Activated naive CD4-positive, alpha-beta T cell treated with anti-CD3 and anti-CD28 coated beads for 36 hours (primary cell): ENCODE measurements around the gene VPS11. TPM values are rescaled to one million over a fixed set of nuclear protein-coding genes. Genes with fewer than 3 reads are reported as not detected.

Experiments used
- microRNA-seq: library from miRNA; unstranded; fragments of <30 nt; microRNA quantifications from one replicate; pipeline ENCODE4 v1.2.0, GENCODE V29; 2022; ENCODE audit warnings: borderline microRNAs expressed, borderline replicate concordance
- total RNA-seq, 2 experiments: library from RNA; stranded (reverse); gene quantifications; one replicate each; pipeline ENCODE4 v1.2.3, GENCODE V29; 2021

VPS11 gene
- total RNA-seq, 2 experiments from 2014 or later = 16.9 to 19.5 TPM

Small RNA genes lying within 50 kb of the gene (microRNA-seq; reads per million reads assigned to microRNA genes)
- gene MIR3656 = not detected

Other genes with a start within 250 kb of the VPS11 start
- 10 to 100 TPM; 25.6 to 26.1 TPM for gene CXCR5, start 183.9 kb upstream of the VPS11 start, total RNA-seq
- gene BCL9L, start 141.9 kb upstream of the VPS11 start, total RNA-seq = 10 to 100 TPM; 33.3 to 36.1 TPM
- under 1 TPM; 0.25 to 0.45 TPM for gene UPK2, start 111.5 kb upstream of the VPS11 start, total RNA-seq
- not detected for gene FOXR1, start 96.1 kb upstream of the VPS11 start, total RNA-seq
- gene CENATAC, start 69.7 kb upstream of the VPS11 start, total RNA-seq = 10 to 100 TPM; 17.4 to 18.0 TPM
- gene RPS25, start 49.5 kb upstream of the VPS11 start, total RNA-seq = 1,000 to 10,000 TPM; 2,183 to 2,206 TPM
- gene TRAPPC4, start 49.1 kb upstream of the VPS11 start, total RNA-seq = 10 to 100 TPM; 66.4 to 69.9 TPM
- gene SLC37A4, start 36.9 kb upstream of the VPS11 start, total RNA-seq = 10 to 100 TPM; 28.3 to 30.3 TPM
- 100 to 1,000 TPM; 108 to 116 TPM for gene HYOU1, start 10.6 kb upstream of the VPS11 start, total RNA-seq
- gene HMBS, start 17.1 kb downstream of the VPS11 start, total RNA-seq = 10 to 100 TPM; 27.9 to 29.4 TPM
- gene DPAGT1, start 34.0 kb downstream of the VPS11 start, total RNA-seq = 10 to 100 TPM; 52.2 to 53.1 TPM
- gene C2CD2L, start 39.5 kb downstream of the VPS11 start, total RNA-seq = 10 to 100 TPM; 20.1 to 20.8 TPM
- gene HINFP, start 53.8 kb downstream of the VPS11 start, total RNA-seq = 10 to 100 TPM; 24.5 to 25.2 TPM
- under 1 TPM; 0.12 to 0.31 TPM for gene ABCG4, start 81.2 kb downstream of the VPS11 start, total RNA-seq
- gene NLRX1, start 100.9 kb downstream of the VPS11 start, total RNA-seq = 10 to 100 TPM; 20.8 to 22.2 TPM
- not detected for gene NHERF4, start 117.7 kb downstream of the VPS11 start, total RNA-seq
- gene CBL, start 138.5 kb downstream of the VPS11 start, total RNA-seq = 10 to 100 TPM; 25.3 to 25.7 TPM
- 1 to 10 TPM; 8.0 to 8.4 TPM for gene MCAM, start 249.3 kb downstream of the VPS11 start, total RNA-seq